Stomach (tissue), 4 donors: Measurements from ENCODE around the gene RBM8A.

ENCODE experiments used
- CTCF ChIP-seq, 7 experiments: fragments of 450-650 bp in 4 of 7; fragments of 200-600 bp in 3 of 7; sonication (generic) in 3 of 7; IDR thresholded peaks; one replicate each; pipeline ENCODE4 v1.5.1; 2016 to 2019; ENCODE audit warnings: antibody characterized with exemption in 7 of 7, control low read depth in 2 of 7, mild to moderate bottlenecking in 1 of 7
- EP300 ChIP-seq: sonication (generic); formaldehyde crosslinking; IDR thresholded peaks from one replicate; pipeline ENCODE4 v1.6.1; 2017; ENCODE audit warnings: antibody characterized with exemption
- POLR2A ChIP-seq, 4 donors: fragments of 450-650 bp; IDR thresholded peaks; one replicate each; pipeline ENCODE4 v1.6.1; 2016; ENCODE audit warnings: antibody characterized with exemption in 4 of 4, control low read depth in 2 of 4, mild to moderate bottlenecking in 1 of 4, moderate library complexity in 1 of 4
- POLR2AphosphoS5 ChIP-seq, 3 donors: sonication (generic); formaldehyde crosslinking; IDR thresholded peaks; one replicate each; pipeline ENCODE4 v1.6.1; 2016; ENCODE audit warnings: antibody characterized with exemption in 3 of 3

DNA sequence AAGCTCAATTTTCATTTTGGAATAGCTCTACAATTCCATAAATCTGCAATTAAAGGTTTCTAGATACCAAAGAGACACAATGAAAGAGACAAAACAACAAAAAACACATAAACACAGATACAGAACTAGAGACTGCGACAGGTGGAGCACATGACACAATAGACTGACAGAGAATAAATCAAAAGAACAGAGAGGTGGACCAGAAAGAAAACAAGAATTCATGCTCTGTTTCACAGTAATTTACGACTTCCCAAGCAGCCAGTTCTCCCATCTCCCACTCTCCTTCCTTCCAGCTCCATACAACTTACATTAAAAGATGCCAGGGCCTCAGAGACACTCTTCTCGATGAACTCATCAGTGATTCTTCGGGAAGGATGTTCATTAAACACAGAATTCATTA, 15.1 kb upstream of the RBM8A start:
- no peak for TF ChIP-seq POLR2A (IDR thresholded peaks at IDR 0.05)
- no peak for TF ChIP-seq CTCF (IDR thresholded peaks at IDR 0.05)
- no peak for TF ChIP-seq POLR2AphosphoS5 (IDR thresholded peaks at IDR 0.05)
- no peak for TF ChIP-seq EP300
